GM23338 (cell line): ENCODE results near the gene TFPI2. TPM values are rescaled to one million over a fixed set of nuclear protein-coding genes. Genes with fewer than 3 reads are reported as not detected.

Experiments used
- ATAC-seq: fragments of 200-7000 bp; cut with Tn5 transposase; 3 replicates; pipeline ENCODE4 v1.9.1; 2020
- DNase-seq: peaks from one replicate; pipeline ENCODE4 v3.0.0-alpha.2; 2015; ENCODE audit warnings: low spot score
- H2AFZ ChIP-seq: fragments of 200-600 bp; sonication (generic); 2 replicates; pipeline ENCODE4 v1.8.0; 2016; ENCODE audit warnings: antibody characterized with exemption, mild to moderate bottlenecking, moderate library complexity
- H3F3A ChIP-seq: fragments of 200-600 bp; sonication (generic); replicated peaks from 2 replicates; pipeline ENCODE4 v1.8.0; 2017; ENCODE audit warnings: antibody characterized with exemption, mixed run types, low read depth
- H3K27ac ChIP-seq: fragments of 200-600 bp; sonication (generic); 2 replicates; pipeline ENCODE4 v1.6.1; 2016; ENCODE audit warnings: low read depth
- H3K27me3 ChIP-seq: fragments of 200-600 bp; sonication (generic); 2 replicates; pipeline ENCODE4 v1.8.0; 2016; ENCODE audit warnings: mild to moderate bottlenecking, mixed run types, moderate library complexity; ENCODE audit not compliant: insufficient read depth
- H3K36me3 ChIP-seq: fragments of 200-600 bp; sonication (generic); 2 replicates; pipeline ENCODE4 v1.8.0; 2016; ENCODE audit warnings: mild to moderate bottlenecking; ENCODE audit not compliant: insufficient read depth
- H3K4me1 ChIP-seq: fragments of 200-600 bp; sonication (generic); 2 replicates; pipeline ENCODE4 v1.8.0; 2016; ENCODE audit warnings: mild to moderate bottlenecking, moderate library complexity; ENCODE audit not compliant: insufficient read depth
- H3K4me2 ChIP-seq: fragments of 200-600 bp; sonication (generic); 2 replicates; pipeline ENCODE4 v1.7.1; 2017; ENCODE audit warnings: mixed run types
- H3K4me3 ChIP-seq: fragments of 200-600 bp; sonication (generic); 2 replicates; pipeline ENCODE4 v1.6.1; 2016; ENCODE audit warnings: mixed run types
- H3K79me2 ChIP-seq: fragments of 200-600 bp; sonication (generic); replicated peaks from 2 replicates; pipeline ENCODE4 v1.8.0; 2017; ENCODE audit warnings: mild to moderate bottlenecking; ENCODE audit not compliant: insufficient read depth
- H3K9me2 ChIP-seq: fragments of 200-600 bp; sonication (generic); 2 replicates; pipeline ENCODE4 v1.8.0; 2017; ENCODE audit not compliant: insufficient read depth
- H4K20me1 ChIP-seq: fragments of 200-600 bp; sonication (generic); replicated peaks from 2 replicates; pipeline ENCODE4 v1.8.0; 2017; ENCODE audit warnings: mild to moderate bottlenecking; ENCODE audit not compliant: insufficient read depth
- H3K27ac Mint-ChIP-seq: 2 replicates; pipeline ENCODE4 v1.8.0; 2020; ENCODE audit warnings: inconsistent platforms, mild to moderate bottlenecking, moderate library complexity, mixed read lengths
- H3K27me3 Mint-ChIP-seq: 3 replicates; pipeline ENCODE4 v1.8.0; 2022; ENCODE audit warnings: low read depth, mild to moderate bottlenecking, moderate library complexity, mixed read lengths, inconsistent platforms; ENCODE audit not compliant: insufficient read depth, poor library complexity
- H3K36me3 Mint-ChIP-seq: 3 replicates; pipeline ENCODE4 v1.8.0; 2021; ENCODE audit warnings: low read depth, mild to moderate bottlenecking, inconsistent platforms, moderate library complexity, mixed read lengths
- H3K4me1 Mint-ChIP-seq: 3 replicates; pipeline ENCODE4 v1.8.0; 2020; ENCODE audit warnings: mild to moderate bottlenecking, inconsistent platforms, mixed read lengths
- H3K4me3 Mint-ChIP-seq: 3 replicates; pipeline ENCODE4 v1.8.0; 2021; ENCODE audit warnings: moderate library complexity, mild to moderate bottlenecking, inconsistent platforms, mixed read lengths
- H3K9me3 Mint-ChIP-seq: 3 replicates; pipeline ENCODE4 v1.8.0; 2020; ENCODE audit warnings: moderate library complexity, mild to moderate bottlenecking, inconsistent platforms, mixed read lengths
- CREB1 ChIP-seq: fragments of 250-450 bp; sonication (Bioruptor Pico); IDR thresholded peaks from 2 replicates; pipeline ENCODE4 v1.5.0; 2020; ENCODE audit warnings: low read depth, mild to moderate bottlenecking, moderate library complexity
- EZH2 ChIP-seq: fragments of 200-600 bp; sonication (generic); IDR thresholded peaks from one replicate; pipeline ENCODE4 v1.8.0; 2017; ENCODE audit warnings: antibody characterized with exemption, mild to moderate bottlenecking, low read depth; ENCODE audit not compliant: unreplicated experiment
- EZH2phosphoT487 ChIP-seq: fragments of 200-600 bp; sonication (generic); IDR thresholded peaks from one replicate; pipeline ENCODE4 v1.8.1; 2018; ENCODE audit warnings: antibody characterized with exemption; ENCODE audit not compliant: unreplicated experiment
- JUNB ChIP-seq: IDR thresholded peaks from one replicate; pipeline ENCODE4 v1.6.1; 2016; ENCODE audit warnings: antibody characterized with exemption; ENCODE audit not compliant: unreplicated experiment
- POLR2AphosphoS5 ChIP-seq: IDR thresholded peaks from 2 replicates; pipeline ENCODE4 v1.6.1; 2016; ENCODE audit warnings: antibody characterized with exemption, low read depth
- polyA plus RNA-seq: library from polyadenylated mRNA; unstranded; fragments of >200 nt; fragmentation: Nextera tagmentation; extraction: Ambion mirVana; gene quantifications from 2 replicates; pipeline ENCODE4 v1.2.1, GENCODE V29; 2016
- total RNA-seq: library from RNA; depleted of rRNA; stranded (reverse); fragments of >200 nt; shearing (Covaris generic); gene quantifications from 2 replicates; pipeline ENCODE4 v1.2.3, GENCODE V29; 2014
- TF ChIP-seq, protein P1 (sequence below): fragments of 250-450 bp; sonication (Bioruptor Pico); IDR thresholded peaks from 2 replicates; pipeline ENCODE4 v1.5.0; 2020; ENCODE audit warnings: mild to moderate bottlenecking, moderate library complexity
- TF ChIP-seq, protein P2 (sequence below), 2 experiments: fragments of 200-600 bp in 1 of 2; sonication (generic) in 1 of 2; conservative IDR thresholded peaks; 2 replicates each; pipeline versions ENCODE4 v1.5.1 to v1.6.1; 2016 to 2017; ENCODE audit warnings: antibody characterized with exemption in 2 of 2, low read depth in 2 of 2, mild to moderate bottlenecking in 2 of 2, moderate library complexity in 1 of 2

TFPI2 gene
- total and polyA plus RNA-seq, 2 experiments from 2014 or later, result 13.3 to 18.1 TPM

DNA sequence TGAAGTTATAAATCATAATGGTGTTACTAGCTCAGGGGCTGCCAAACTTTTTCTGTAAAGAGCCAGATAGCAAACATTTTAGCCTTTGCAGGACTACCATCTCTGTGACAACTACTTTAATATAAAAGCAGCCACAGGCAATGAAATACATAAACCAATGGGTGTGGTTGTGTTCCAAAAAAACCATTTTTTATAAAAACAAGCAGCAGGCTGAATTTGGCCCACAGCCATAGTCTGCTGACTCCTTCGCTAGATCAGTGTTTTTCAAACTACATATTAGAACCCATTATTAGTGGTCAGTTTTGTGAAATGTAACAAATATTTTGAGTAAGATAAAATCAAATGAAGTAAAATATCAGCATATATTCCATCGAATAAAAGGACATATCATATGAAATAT, 44.5 kb upstream of the TFPI2 start (continued):
- TF ChIP-seq, protein P1, sequence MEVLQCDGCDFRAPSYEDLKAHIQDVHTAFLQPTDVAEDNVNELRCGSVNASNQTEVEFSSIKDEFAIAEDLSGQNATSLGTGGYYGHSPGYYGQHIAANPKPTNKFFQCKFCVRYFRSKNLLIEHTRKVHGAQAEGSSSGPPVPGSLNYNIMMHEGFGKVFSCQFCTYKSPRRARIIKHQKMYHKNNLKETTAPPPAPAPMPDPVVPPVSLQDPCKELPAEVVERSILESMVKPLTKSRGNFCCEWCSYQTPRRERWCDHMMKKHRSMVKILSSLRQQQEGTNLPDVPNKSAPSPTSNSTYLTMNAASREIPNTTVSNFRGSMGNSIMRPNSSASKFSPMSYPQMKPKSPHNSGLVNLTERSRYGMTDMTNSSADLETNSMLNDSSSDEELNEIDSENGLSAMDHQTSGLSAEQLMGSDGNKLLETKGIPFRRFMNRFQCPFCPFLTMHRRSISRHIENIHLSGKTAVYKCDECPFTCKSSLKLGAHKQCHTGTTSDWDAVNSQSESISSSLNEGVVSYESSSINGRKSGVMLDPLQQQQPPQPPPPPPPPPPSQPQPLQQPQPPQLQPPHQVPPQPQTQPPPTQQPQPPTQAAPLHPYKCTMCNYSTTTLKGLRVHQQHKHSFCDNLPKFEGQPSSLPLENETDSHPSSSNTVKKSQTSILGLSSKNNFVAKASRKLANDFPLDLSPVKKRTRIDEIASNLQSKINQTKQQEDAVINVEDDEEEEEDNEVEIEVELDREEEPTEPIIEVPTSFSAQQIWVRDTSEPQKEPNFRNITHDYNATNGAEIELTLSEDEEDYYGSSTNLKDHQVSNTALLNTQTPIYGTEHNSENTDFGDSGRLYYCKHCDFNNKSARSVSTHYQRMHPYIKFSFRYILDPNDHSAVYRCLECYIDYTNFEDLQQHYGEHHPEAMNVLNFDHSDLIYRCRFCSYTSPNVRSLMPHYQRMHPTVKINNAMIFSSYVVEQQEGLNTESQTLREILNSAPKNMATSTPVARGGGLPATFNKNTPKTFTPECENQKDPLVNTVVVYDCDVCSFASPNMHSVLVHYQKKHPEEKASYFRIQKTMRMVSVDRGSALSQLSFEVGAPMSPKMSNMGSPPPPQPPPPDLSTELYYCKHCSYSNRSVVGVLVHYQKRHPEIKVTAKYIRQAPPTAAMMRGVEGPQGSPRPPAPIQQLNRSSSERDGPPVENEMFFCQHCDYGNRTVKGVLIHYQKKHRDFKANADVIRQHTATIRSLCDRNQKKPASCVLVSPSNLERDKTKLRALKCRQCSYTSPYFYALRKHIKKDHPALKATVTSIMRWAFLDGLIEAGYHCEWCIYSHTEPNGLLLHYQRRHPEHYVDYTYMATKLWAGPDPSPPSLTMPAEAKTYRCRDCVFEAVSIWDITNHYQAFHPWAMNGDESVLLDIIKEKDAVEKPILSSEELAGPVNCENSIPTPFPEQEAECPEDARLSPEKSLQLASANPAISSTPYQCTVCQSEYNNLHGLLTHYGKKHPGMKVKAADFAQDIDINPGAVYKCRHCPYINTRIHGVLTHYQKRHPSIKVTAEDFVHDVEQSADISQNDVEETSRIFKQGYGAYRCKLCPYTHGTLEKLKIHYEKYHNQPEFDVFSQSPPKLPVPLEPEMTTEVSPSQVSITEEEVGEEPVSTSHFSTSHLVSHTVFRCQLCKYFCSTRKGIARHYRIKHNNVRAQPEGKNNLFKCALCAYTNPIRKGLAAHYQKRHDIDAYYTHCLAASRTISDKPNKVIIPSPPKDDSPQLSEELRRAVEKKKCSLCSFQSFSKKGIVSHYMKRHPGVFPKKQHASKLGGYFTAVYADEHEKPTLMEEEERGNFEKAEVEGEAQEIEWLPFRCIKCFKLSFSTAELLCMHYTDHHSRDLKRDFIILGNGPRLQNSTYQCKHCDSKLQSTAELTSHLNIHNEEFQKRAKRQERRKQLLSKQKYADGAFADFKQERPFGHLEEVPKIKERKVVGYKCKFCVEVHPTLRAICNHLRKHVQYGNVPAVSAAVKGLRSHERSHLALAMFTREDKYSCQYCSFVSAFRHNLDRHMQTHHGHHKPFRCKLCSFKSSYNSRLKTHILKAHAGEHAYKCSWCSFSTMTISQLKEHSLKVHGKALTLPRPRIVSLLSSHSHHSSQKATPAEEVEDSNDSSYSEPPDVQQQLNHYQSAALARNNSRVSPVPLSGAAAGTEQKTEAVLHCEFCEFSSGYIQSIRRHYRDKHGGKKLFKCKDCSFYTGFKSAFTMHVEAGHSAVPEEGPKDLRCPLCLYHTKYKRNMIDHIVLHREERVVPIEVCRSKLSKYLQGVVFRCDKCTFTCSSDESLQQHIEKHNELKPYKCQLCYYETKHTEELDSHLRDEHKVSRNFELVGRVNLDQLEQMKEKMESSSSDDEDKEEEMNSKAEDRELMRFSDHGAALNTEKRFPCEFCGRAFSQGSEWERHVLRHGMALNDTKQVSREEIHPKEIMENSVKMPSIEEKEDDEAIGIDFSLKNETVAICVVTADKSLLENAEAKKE (CRISPR knock-in tag), result no peak
- TF ChIP-seq CREB1 (CRISPR knock-in tag) (no peak), EZH2 (no peak), JUNB (no peak), POLR2AphosphoS5 (no peak), EZH2phosphoT487 (no peak)
- TF ChIP-seq, protein P2, sequence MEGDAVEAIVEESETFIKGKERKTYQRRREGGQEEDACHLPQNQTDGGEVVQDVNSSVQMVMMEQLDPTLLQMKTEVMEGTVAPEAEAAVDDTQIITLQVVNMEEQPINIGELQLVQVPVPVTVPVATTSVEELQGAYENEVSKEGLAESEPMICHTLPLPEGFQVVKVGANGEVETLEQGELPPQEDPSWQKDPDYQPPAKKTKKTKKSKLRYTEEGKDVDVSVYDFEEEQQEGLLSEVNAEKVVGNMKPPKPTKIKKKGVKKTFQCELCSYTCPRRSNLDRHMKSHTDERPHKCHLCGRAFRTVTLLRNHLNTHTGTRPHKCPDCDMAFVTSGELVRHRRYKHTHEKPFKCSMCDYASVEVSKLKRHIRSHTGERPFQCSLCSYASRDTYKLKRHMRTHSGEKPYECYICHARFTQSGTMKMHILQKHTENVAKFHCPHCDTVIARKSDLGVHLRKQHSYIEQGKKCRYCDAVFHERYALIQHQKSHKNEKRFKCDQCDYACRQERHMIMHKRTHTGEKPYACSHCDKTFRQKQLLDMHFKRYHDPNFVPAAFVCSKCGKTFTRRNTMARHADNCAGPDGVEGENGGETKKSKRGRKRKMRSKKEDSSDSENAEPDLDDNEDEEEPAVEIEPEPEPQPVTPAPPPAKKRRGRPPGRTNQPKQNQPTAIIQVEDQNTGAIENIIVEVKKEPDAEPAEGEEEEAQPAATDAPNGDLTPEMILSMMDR (conservative IDR thresholded peaks at IDR 0.05; ENCODE audit: low read depth in 2 of 2), result no peak

DNA sequence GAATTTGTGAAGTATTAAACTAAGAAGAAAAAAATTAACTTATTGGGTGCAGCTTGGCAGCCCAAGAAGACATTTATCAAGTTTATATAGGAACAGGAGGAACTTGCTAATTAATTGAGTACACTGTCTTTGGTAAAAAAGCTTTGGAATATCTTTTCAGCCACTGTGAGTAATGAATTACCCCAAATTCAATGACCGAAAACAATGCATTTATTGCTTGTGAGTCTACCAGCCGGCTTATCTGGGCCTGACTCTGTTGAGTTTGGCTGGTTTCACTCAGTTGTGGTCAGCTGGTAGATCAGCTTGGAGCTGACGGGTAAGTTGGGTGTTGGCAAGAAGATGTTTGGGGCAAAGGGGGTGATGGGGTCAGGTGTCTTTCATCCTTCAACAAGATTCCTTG, 42.6 kb upstream of the TFPI2 start:
- Mint-ChIP-seq H3K9me3 (no peaks in the 10 kb centered on the region; the same call in 2 of the 3 replicates), H3K27me3 (no peaks in the 10 kb centered on the region), H3K27ac (no peak overlapping the region), H3K4me1 (no peaks in the 10 kb centered on the region; the same call in 2 of the 3 replicates), H3K36me3 (no peaks in the 10 kb centered on the region), H3K4me3 (no peak overlapping the region)
- ATAC-seq, result no peak
- no peaks in the 10 kb centered on the region for H3F3A ChIP-seq
- no peaks in the 10 kb centered on the region for H4K20me1 ChIP-seq
- no peak overlapping the region for H3K4me3 ChIP-seq
- no peak overlapping the region for H3K4me2 ChIP-seq
- no peaks in the 10 kb centered on the region; the same call in 1 of the 2 replicates for H3K9me2 ChIP-seq
- H2AFZ ChIP-seq, result no peak overlapping the region
- no peak overlapping the region for H3K27ac ChIP-seq
- H3K79me2 ChIP-seq, result no peaks in the 10 kb centered on the region
- H3K4me1 ChIP-seq, result no peaks in the 10 kb centered on the region
- H3K36me3 ChIP-seq, result no peaks in the 10 kb centered on the region
- H3K27me3 ChIP-seq, result no peaks in the 10 kb centered on the region
- no peak for DNase-seq
- TF ChIP-seq JUNB (no peak), EZH2phosphoT487 (no peak), CREB1 (CRISPR knock-in tag) (no peak)
- TF ChIP-seq, protein P2 (conservative IDR thresholded peaks at IDR 0.05; ENCODE audit: low read depth in 2 of 2), result no peak
